Gastroesophageal sphincter (tissue), 4 donors: ENCODE data around the gene MEN1. TPM values are rescaled to one million over a fixed set of nuclear protein-coding genes. Genes with fewer than 3 reads are reported as not detected.

Experiments
- ATAC-seq: fragments of 150-250 bp; one replicate; pipeline ENCODE4 v1.9.1; 2016; ENCODE audit warnings: mild to moderate bottlenecking, moderate library complexity
- H3K27ac ChIP-seq, 4 donors: fragments of 200-600 bp; sonication (generic) in 3 of 4; 1 replicate in 3 of 4; 2 replicates in 1 of 4; pipeline ENCODE4 v1.5.1; 2016 to 2019
- H3K27me3 ChIP-seq: fragments of 200-600 bp; sonication (generic); one replicate; pipeline ENCODE4 v1.5.1; 2019
- H3K36me3 ChIP-seq, 2 donors: fragments of 200-600 bp; sonication (generic); one replicate each; pipeline ENCODE4 v1.5.1; 2019; ENCODE audit warnings: control low read depth in 1 of 2
- H3K4me1 ChIP-seq, 3 donors: fragments of 200-600 bp; sonication (generic); 1 replicate in 2 of 3; 2 replicates in 1 of 3; pipeline ENCODE4 v1.5.1; 2016 to 2019; ENCODE audit warnings: control low read depth in 2 of 3
- H3K4me3 ChIP-seq, 2 donors: fragments of 200-600 bp; sonication (generic); one replicate each; pipeline ENCODE4 v1.5.1; 2019; ENCODE audit warnings: mild to moderate bottlenecking in 1 of 2, moderate library complexity in 1 of 2
- H3K9me3 ChIP-seq, 3 donors: fragments of 200-600 bp; sonication (generic); one replicate each; pipeline ENCODE4 v1.5.1; 2017 to 2019; ENCODE audit warnings: control low read depth in 2 of 3
- CTCF ChIP-seq, 4 experiments: fragments of 200-600 bp in 2 of 4; fragments of 450-650 bp in 2 of 4; sonication (generic) in 1 of 4; IDR thresholded peaks; one replicate each; pipeline ENCODE4 v1.5.1; 2017 to 2019; ENCODE audit warnings: antibody characterized with exemption in 4 of 4, mild to moderate bottlenecking in 2 of 4, moderate library complexity in 2 of 4
- EP300 ChIP-seq: sonication (generic); formaldehyde crosslinking; IDR thresholded peaks from one replicate; pipeline ENCODE4 v1.6.1; 2017; ENCODE audit warnings: antibody characterized with exemption, mild to moderate bottlenecking
- POLR2A ChIP-seq, 2 donors: fragments of 450-650 bp; IDR thresholded peaks; one replicate each; pipeline ENCODE4 v1.6.1; 2017; ENCODE audit warnings: antibody characterized with exemption in 2 of 2, mild to moderate bottlenecking in 2 of 2, moderate library complexity in 1 of 2
- POLR2AphosphoS5 ChIP-seq: sonication (generic); formaldehyde crosslinking; IDR thresholded peaks from one replicate; pipeline ENCODE4 v1.6.1; 2017; ENCODE audit warnings: antibody characterized with exemption
- WGBS, 2 donors: methylation state at CpG; one replicate each; pipeline ENCODE4 v1.1.5; 2018; ENCODE audit warnings: low coverage in 1 of 2; 5-methylcytosine and 5-hydroxymethylcytosine counted together
- total RNA-seq, 4 donors: library from RNA; depleted of rRNA; stranded (reverse); fragments of >200 nt; gene quantifications; one replicate each; pipeline ENCODE4 v1.1.0, GENCODE V29; 2016

The MEN1 gene
- total RNA-seq, 4 donors from 2014 or later, result 7.1 to 20.9 (median 11.6) TPM

DNA sequence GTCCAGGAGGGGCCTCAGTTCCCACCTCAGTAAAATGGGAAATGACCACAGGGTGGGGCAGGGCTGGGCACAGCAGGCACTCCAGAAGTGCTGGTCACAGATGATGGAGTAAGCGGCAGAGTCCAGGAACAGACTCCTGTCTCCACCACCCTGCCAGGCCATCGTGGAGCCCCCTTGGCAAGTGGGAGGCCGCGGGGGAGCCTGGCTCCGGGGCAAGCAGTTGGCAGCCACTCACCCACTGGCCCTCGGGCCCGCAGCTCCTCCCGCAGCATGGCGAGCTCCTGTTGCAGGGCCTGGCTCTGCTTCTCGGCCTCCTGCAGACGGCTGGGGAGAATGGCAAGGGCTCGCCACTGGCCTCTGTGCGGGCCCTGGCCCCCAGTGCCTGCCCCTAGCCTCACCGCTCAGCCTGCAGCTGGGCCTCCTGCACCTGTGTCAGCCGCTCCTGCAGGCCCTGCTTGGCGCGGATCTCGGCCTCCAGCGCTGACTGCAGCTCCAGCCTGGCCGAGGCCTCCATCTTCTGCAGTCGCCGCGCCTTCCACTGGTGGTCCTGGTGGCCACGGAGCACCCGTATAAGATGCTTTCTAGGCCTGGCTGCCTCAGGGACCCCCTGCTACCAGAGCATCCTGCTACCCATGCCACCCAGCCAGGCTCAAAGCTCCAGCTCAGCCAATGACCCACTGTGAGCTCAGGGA lies 23.8 kb upstream of the MEN1 start:
- TF ChIP-seq EP300 (no peak), POLR2AphosphoS5 (no peak), POLR2A (IDR thresholded peaks at IDR 0.05) (no peak), CTCF (IDR thresholded peaks at IDR 0.05) (no peak)
- no peaks in the 10 kb centered on the region for H3K36me3 ChIP-seq
- no peak overlapping the region for H3K27ac ChIP-seq
- no peaks in the 10 kb centered on the region for H3K4me1 ChIP-seq
- WGBS, 2 donors, result no CpG with 5 or more reads among the region's 25 CpGs
- H3K9me3 ChIP-seq, result no peaks in the 10 kb centered on the region
- H3K4me3 ChIP-seq, result no peak overlapping the region
- ATAC-seq, result no peak
- no peaks in the 10 kb centered on the region for H3K27me3 ChIP-seq

DNA sequence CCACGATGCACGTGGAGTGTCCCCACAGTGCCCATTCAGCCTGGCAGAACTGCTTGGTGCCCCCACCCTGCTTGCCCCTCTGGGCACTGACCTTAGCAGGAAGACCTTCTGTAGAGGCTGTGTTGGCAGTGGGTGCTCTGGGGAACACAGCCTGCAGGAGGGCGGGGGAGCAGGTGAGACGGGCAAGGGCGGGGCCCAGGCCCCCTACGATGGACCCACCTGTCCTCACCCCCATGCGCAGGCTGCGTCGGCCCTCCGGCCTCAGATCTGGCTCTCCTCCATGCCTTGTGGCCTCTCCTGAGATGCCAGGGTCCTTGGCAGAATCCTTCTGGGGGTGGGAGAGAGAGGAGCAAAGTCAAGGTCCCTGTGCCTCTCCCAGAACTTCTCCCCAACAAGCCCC lies 23.2 kb upstream of the MEN1 start:
- H3K4me1 ChIP-seq, result no peaks in the 10 kb centered on the region
- no peak overlapping the region for H3K27ac ChIP-seq
- no peaks in the 10 kb centered on the region for H3K36me3 ChIP-seq
- WGBS, 2 donors, result no CpG with 5 or more reads among the region's 10 CpGs
- no peaks in the 10 kb centered on the region for H3K9me3 ChIP-seq
- H3K4me3 ChIP-seq, result no peak overlapping the region
- ATAC-seq, result no peak
- TF ChIP-seq CTCF (IDR thresholded peaks at IDR 0.05) (no peak), POLR2A (IDR thresholded peaks at IDR 0.05) (no peak), POLR2AphosphoS5 (no peak), EP300 (no peak)
- H3K27me3 ChIP-seq, result no peaks in the 10 kb centered on the region

GRCh38 chr11:64833198-64833502 lies 22.8 kb upstream of the MEN1 start:
- Histone ChIP-seq H3K4me1 (no peaks in the 10 kb centered on the region), H3K9me3 (no peaks in the 10 kb centered on the region), H3K4me3 (no peak overlapping the region), H3K27ac (no peak overlapping the region), H3K27me3 (no peaks in the 10 kb centered on the region), H3K36me3 (no peaks in the 10 kb centered on the region)
- 60 to 100% methylated on average over 1 of the region's 12 CpGs for WGBS, 2 donors
- ATAC-seq, result no peak
- TF ChIP-seq POLR2AphosphoS5, result no peak
- TF ChIP-seq POLR2A (IDR thresholded peaks at IDR 0.05), result no peak

- Histone ChIP-seq H3K27ac (no peak overlapping the region), H3K9me3 (no peaks in the 10 kb centered on the region), H3K4me1 (no peaks in the 10 kb centered on the region), H3K4me3 (no peak overlapping the region), H3K27me3 (no peaks in the 10 kb centered on the region), H3K36me3 (no peaks in the 10 kb centered on the region)
- 80 to 92% methylated on average over 1 to 2 of the region's 21 CpGs for WGBS, 2 donors
- TF ChIP-seq POLR2A (IDR thresholded peaks at IDR 0.05) (no peak), CTCF (IDR thresholded peaks at IDR 0.05) (no peak), POLR2AphosphoS5 (no peak), EP300 (no peak)
- no peak for ATAC-seq
These were observed 22.3 kb upstream of the MEN1 start for GRCh38 chr11:64832467-64833197.

GRCh38 chr11:64831411-64831891 lies 21.1 kb upstream of the MEN1 start:
- Histone ChIP-seq H3K4me3 (no peak overlapping the region), H3K27ac (no peak overlapping the region), H3K36me3 (no peaks in the 10 kb centered on the region), H3K27me3 (no peaks in the 10 kb centered on the region), H3K4me1 (no peaks in the 10 kb centered on the region), H3K9me3 (no peaks in the 10 kb centered on the region)
- TF ChIP-seq POLR2AphosphoS5 (no peak), EP300 (no peak), CTCF (IDR thresholded peaks at IDR 0.05) (no peak), POLR2A (IDR thresholded peaks at IDR 0.05) (no peak)
- 100% methylated on average over 2 of the region's 24 CpGs; no CpG with 5 or more reads in 1 of the 2 donors for WGBS, 2 donors
- ATAC-seq, result no peak
